Spleen (tissue), 7 donors: ENCODE measurements around the gene SAT2.

Experiments used
- POLR2A ChIP-seq, 3 donors: fragments of 450-650 bp; IDR thresholded peaks; one replicate each; pipeline ENCODE4 v1.5.1; 2017; ENCODE audit warnings: antibody characterized with exemption in 3 of 3, mild to moderate bottlenecking in 1 of 3
- POLR2AphosphoS5 ChIP-seq, 3 donors: sonication (generic); formaldehyde crosslinking; IDR thresholded peaks; one replicate each; pipeline ENCODE4 v1.5.1; 2017; ENCODE audit warnings: antibody characterized with exemption in 3 of 3
- TF ChIP-seq, protein P1 (sequence below), 11 experiments: fragments of 200-600 bp in 7 of 11; fragments of 450-650 bp in 4 of 11; sonication (generic) in 4 of 11; IDR thresholded peaks in 8 of 11; conservative IDR thresholded peaks in 3 of 11; 1 replicate in 7 of 11; 2 replicates in 4 of 11; pipeline versions ENCODE4 v1.4.0 to v1.8.0; 2016 to 2021; ENCODE audit warnings: antibody characterized with exemption in 11 of 11, inconsistent platforms in 4 of 11, mild to moderate bottlenecking in 1 of 11
- donor health status: DM: no; HTN: no; CAD: no; lungs with moderate emphysema.
- donor health status: DM: no; HTN: no; CAD: no.
- donor health status: DM: no; HTN: no; CAD: no.

DNA sequence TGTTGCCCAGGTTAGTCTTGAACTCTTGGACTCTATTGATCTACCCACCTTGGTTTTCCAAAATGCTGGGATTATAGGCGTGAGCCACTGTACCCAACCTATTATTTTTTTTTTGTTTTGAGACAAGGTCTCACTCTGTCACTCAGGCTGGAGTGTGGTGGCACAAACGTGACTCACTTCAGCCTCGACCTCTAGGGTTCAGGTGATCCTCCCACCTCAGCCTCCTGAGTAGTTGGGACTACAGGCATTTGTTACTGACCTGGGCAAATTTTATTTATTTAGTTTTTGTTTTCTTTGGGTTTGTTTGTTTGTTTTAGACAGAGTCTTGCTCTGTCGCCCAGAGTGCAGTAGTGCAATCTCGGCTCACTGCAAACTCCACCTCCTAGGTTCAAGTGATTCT lies 4.0 kb downstream of the SAT2 start:
- TF ChIP-seq POLR2AphosphoS5 (IDR thresholded peaks at IDR 0.05) (no peak), POLR2A (IDR thresholded peaks at IDR 0.05) (no peak)
- TF ChIP-seq, protein P1, sequence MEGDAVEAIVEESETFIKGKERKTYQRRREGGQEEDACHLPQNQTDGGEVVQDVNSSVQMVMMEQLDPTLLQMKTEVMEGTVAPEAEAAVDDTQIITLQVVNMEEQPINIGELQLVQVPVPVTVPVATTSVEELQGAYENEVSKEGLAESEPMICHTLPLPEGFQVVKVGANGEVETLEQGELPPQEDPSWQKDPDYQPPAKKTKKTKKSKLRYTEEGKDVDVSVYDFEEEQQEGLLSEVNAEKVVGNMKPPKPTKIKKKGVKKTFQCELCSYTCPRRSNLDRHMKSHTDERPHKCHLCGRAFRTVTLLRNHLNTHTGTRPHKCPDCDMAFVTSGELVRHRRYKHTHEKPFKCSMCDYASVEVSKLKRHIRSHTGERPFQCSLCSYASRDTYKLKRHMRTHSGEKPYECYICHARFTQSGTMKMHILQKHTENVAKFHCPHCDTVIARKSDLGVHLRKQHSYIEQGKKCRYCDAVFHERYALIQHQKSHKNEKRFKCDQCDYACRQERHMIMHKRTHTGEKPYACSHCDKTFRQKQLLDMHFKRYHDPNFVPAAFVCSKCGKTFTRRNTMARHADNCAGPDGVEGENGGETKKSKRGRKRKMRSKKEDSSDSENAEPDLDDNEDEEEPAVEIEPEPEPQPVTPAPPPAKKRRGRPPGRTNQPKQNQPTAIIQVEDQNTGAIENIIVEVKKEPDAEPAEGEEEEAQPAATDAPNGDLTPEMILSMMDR (IDR thresholded peaks at IDR 0.05 in 8 of 11, conservative IDR thresholded peaks at IDR 0.05 in 3 of 11), result no peak
